ENCODE data around the gene NHSL1.

Gene NHSL1, protein sequence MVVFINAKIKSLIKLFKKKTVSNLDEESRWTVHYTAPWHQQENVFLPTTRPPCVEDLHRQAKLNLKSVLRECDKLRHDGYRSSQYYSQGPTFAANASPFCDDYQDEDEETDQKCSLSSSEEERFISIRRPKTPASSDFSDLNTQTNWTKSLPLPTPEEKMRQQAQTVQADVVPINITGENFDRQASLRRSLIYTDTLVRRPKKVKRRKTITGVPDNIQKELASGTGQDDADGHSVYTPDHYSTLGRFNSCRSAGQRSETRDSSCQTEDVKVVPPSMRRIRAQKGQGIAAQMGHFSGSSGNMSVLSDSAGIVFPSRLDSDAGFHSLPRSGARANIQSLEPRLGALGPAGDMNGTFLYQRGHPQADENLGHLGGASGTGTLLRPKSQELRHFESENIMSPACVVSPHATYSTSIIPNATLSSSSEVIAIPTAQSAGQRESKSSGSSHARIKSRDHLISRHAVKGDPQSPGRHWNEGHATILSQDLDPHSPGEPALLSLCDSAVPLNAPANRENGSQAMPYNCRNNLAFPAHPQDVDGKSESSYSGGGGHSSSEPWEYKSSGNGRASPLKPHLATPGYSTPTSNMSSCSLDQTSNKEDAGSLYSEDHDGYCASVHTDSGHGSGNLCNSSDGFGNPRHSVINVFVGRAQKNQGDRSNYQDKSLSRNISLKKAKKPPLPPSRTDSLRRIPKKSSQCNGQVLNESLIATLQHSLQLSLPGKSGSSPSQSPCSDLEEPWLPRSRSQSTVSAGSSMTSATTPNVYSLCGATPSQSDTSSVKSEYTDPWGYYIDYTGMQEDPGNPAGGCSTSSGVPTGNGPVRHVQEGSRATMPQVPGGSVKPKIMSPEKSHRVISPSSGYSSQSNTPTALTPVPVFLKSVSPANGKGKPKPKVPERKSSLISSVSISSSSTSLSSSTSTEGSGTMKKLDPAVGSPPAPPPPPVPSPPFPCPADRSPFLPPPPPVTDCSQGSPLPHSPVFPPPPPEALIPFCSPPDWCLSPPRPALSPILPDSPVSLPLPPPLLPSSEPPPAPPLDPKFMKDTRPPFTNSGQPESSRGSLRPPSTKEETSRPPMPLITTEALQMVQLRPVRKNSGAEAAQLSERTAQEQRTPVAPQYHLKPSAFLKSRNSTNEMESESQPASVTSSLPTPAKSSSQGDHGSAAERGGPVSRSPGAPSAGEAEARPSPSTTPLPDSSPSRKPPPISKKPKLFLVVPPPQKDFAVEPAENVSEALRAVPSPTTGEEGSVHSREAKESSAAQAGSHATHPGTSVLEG (N-terminal part only)

DNA sequence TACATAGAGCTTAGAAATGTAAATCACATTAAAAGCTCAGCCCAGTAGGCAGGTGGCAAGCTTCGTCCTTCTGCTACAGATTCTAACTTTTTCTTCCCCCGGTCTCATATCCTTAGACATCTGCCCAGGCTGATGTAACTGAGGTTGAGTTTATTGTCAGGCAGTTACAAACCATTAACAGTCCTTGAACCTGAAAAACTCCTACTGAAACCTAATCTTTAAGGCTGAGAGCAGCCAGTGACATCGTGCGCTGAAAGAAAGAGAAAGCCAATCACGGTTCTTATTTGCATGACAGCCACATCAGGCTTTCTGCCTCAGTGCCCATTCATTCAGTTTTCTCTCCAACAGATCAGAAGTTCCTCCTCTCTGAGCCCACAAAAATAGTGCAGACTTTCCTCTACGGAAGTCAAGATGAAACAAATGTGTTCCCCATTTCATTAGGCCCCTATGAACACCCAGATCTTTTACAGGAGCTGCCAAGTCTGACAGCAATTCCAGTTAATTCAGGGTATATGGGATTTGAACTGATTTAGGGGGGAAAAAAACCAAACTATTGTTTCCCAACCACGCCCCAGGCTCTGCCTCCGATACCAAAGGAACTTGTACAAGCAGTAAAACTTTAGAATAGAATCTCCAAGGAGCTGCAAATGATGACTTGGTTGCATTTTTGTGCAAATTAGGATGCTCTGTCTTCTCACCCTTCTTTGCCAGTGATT lies at the start of gene NHSL1:
Gene NHSL1 (minus strand): TSS at position 192 of the 716 bp plus-strand sequence. CDS start 204 bp downstream, outside the sequence.
- in situ Hi-C loops (cut with HindIII; ENCODE audit: low pct_ligation_motif_present, low pct_unique_long_range_greater_than_20kb, low sequenced_read_pairs): no loop called here
- DNase-seq: peak; percentile 88

DNA sequence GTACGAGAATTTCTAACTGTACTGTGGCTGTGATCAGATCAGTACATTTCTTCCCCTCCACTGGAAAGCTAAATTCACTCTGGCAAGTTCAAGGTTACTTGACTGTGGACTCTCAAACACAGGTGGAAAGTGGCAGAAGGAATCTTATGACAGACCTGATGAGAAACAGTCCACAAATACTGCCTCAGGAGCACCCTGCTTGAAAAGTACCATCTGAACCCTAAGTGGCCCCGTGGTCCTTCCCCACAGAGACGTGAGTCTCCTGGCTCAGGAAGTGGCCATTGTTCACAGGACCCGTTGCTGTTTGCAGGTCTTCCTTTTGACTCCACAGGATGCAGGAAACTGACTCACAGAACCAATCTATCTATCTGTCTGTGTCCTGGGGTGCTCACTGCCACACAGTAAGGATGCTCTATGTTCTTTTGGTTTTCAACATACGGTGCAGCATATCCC lies 47.5 kb upstream of the NHSL1 start:
- DNase-seq: no peak
- in situ Hi-C loops (cut with HindIII; ENCODE audit: low pct_ligation_motif_present, low pct_unique_long_range_greater_than_20kb, low sequenced_read_pairs): no loop called here

DNA sequence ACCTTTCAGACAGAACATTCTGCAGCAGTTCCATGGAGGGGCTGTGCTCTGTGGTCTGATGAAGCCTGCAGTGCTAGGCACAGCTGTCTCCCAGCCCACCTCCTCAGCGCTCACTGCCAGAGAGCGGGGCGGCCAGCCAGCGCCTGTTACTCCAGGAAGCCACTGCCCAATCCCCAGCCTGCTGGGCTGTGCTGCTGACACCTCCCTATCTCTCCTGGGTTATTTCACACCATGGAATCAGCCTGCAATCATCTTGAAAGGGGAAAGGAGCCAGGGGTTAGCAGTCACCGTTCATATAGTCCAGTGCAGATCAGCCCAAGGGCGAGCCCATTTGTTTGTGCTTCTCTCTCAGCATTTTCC lies 46.3 kb upstream of the NHSL1 start:
- DNase-seq: no peak
- in situ Hi-C loops (cut with HindIII; ENCODE audit: low pct_ligation_motif_present, low pct_unique_long_range_greater_than_20kb, low sequenced_read_pairs): no loop called here

DNA sequence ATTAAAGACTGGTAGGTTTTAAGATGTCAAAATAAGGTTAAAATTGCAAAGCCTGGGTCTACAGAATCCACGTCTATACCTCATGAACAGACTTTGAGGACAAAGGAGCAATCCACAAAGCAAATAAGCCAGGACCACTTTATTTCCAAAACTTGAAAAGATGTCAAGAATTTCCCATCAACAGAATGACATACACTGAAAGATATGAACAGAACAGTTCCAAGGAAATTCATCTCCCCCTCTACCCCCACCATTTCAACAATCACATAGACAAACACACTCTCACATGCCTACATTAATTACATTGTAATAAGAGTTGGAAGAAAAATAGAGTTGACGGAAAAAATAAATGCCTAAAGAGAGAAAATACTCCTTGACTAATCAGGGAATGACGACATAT lies 45.2 kb upstream of the NHSL1 start:
- in situ Hi-C loops (cut with HindIII; ENCODE audit: low pct_ligation_motif_present, low pct_unique_long_range_greater_than_20kb, low sequenced_read_pairs): no loop called here
- DNase-seq: no peak

DNA sequence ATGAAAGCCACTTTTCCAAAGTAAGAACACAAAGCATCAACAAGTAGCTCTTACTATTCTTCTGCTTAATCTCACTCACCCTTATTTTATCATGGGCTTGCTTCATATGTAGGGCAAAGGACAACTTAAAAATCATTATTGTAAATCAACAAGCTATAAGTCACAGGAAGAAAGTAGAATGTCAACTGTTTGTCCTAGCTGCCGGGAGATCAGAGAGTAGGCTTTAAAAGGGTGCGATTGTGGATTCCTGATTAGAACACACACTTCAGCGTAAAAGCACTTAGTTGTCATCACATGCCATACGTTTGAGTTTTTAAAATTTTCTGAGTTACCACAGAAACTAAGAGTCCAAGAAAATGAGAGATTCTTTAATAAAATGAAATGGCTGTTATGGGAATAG lies 44.4 kb upstream of the NHSL1 start:
- no peak for DNase-seq

DNA sequence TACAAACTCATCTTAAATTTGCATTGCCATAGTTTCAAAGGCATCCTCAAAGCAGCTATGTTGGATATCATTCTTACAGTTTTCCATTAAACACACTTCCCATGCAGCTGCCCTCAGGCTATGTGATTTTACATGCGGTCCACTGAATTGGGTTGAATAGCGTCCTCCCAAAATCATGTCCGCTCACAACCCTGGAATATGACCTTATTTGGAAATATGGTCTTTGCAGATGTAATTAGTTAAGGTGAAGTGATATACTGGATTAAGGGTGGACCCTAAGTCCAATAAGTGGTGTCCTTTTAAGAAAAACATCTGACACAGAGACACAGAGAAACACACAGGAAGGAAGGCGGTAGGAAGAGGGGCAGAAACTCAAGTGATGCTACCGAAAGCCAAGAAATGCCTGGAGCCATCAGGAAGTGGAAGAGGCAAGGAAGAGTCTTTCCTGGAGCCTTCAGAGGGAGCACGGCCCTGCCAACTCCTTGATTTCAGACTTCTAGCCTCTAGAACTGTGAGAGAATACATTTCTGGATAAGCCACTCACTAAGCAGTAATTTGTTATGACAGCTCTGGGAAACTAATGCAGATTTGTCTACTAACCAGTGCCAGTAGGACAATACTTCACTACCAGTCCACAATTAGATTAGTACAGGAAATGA lies 42.7 kb upstream of the NHSL1 start:
- DNase-seq: no peak
- in situ Hi-C loops (cut with HindIII; ENCODE audit: low pct_ligation_motif_present, low pct_unique_long_range_greater_than_20kb, low sequenced_read_pairs): no loop called here

More for the DNA sequence above, 44.4 kb upstream of the NHSL1 start:
- in situ Hi-C loops (cut with HindIII; ENCODE audit: low pct_ligation_motif_present, low pct_unique_long_range_greater_than_20kb, low sequenced_read_pairs): no loop called here

DNA sequence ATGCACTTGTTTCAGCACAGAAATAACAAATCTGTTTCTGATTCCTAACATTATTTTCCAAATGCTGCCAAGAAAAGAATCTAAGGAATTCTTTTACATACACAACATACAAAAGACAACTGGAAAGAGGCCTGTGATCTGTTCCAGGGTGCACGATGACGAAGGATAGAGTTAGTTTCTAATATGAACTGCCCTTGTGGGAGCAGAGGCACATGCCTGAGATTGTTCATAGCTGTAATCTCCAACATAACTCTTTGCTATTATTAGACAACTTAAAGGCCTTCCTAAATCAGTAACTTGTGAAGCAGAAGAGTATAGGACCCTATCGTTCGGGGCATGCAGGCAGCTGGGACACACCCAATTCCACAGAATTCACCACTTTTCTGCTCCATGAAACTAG lies 41.2 kb upstream of the NHSL1 start:
- DNase-seq: no peak
- in situ Hi-C loops (cut with HindIII; ENCODE audit: low pct_ligation_motif_present, low pct_unique_long_range_greater_than_20kb, low sequenced_read_pairs): no loop called here

DNA sequence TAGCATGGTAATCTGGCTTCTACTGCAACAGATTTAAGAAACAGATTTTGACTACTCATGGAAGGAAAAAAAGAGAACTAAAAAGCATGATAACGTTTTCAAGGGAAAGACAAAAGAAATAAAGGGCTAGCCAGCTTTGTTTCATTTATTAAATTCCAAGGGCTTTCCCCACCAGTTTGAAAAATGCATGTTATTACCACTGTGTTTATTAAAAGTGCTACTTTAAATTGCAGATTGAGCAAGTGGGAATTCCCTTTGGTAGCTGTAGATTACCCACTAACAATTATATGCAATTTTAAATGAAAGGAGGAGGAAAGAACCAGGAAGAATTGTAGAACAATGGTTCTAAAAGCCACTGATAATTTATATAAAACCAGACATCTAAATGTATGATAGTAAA lies 40.6 kb upstream of the NHSL1 start:
- in situ Hi-C loops (cut with HindIII; ENCODE audit: low pct_ligation_motif_present, low pct_unique_long_range_greater_than_20kb, low sequenced_read_pairs): no loop called here
- DNase-seq: no peak

DNA sequence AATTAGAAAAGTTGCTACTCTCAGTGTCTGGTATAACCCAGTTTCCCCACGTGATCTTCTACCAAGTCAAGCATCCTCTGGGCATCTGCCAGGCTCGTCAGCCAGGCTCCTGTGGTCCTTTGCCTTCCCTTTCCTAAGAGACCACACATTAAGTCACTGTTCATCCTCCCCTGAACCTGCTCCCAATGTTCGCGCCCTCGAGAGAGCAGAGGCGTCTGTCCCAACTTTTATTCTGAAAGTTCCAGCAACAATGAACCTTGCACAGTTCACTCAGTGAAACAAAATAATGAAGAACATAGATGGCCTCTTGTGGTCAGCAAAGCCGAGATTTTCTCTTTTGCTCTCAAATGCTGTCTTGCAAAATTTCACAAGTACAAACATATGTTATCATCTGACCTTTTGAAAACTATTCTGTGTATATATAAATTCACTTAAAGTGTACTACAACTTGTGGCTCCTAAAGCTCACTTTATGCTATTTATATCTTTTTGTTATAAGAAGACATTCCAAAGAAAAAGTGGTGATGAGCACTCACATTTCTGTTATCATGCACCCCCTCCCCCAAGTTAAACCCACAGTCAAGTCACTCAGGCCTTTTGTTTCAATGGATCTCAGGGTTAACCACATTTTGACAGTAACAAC lies 39.2 kb upstream of the NHSL1 start:
- no peak for DNase-seq
- in situ Hi-C loops (cut with HindIII; ENCODE audit: low pct_ligation_motif_present, low pct_unique_long_range_greater_than_20kb, low sequenced_read_pairs): no loop called here

DNA sequence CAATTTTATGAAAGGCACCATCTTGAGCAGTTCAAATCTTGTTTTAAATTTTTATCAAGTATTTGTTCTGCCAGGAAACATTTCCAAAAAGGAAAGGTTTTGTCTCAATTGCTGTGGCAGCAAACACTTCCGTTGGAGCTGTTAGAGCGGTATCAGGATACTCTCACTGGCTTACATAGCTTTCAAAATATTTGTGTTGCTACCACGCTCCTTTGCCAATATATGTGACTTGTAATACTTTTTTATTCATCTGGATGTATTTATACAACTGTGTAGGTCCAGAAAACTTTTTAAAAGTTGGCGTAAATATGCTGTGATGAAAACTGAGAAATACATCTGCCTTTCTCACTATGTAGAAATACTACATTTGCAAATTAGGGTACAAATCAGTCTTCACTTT lies 37.8 kb upstream of the NHSL1 start:
- in situ Hi-C loops (cut with HindIII; ENCODE audit: low pct_ligation_motif_present, low pct_unique_long_range_greater_than_20kb, low sequenced_read_pairs): no loop called here
- no peak for DNase-seq

DNA sequence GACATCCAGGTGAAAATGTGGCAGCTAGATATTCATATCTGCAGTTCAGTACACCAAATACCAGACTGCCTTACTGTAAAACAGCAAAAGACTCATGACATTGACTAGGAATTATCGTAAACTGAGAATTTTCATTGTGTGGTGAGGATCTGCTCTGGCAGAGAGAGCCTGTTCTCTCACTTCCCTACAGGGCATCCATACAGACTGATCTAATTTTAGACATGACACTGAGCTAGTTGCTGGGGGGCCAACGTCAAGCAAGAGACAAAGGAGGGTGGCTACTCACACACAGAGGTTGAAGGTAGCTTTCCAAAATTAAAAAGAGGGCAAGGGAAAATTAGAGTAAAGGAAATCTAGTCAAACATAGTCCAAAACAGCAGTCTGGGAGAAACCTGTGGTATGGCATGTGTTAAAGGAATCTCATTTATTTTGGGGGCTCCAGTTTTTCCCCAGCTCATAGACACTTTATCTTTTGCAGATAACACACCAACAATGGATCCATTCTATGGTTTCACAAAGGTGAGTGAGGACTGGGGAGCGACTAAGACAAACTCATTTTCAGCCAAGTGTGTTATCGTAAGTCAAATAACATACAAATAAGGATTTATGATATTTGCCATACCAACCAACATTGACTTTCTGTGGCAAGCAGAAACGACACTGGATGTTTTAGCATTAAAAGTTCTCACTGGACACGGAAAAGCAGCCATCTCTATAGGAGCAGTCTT lies 36.6 kb upstream of the NHSL1 start:
- DNase-seq: no peak
- in situ Hi-C loops (cut with HindIII; ENCODE audit: low pct_ligation_motif_present, low pct_unique_long_range_greater_than_20kb, low sequenced_read_pairs): no loop called here

DNA sequence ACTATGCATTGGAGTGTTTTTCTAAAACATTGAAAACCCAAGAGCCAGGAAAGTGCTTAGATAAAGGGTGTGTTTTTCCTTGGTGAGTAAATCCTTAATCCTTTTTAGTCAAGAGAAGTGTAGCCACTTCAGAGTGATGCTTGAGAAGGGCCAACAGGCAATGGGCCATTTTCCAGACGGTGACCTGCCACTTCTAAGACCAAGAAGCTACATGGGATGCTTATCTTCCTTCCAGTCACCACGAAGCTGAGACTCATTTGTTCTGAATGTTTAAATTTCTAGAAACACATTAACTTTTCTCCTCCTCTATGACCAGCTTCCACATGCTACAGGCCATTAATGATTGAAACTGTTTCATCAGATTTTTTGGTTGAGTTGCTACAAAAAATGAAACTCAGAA lies 34.4 kb upstream of the NHSL1 start:
- in situ Hi-C loops (cut with HindIII; ENCODE audit: low pct_ligation_motif_present, low pct_unique_long_range_greater_than_20kb, low sequenced_read_pairs): no loop called here
- peak; percentile 7 for DNase-seq

DNA sequence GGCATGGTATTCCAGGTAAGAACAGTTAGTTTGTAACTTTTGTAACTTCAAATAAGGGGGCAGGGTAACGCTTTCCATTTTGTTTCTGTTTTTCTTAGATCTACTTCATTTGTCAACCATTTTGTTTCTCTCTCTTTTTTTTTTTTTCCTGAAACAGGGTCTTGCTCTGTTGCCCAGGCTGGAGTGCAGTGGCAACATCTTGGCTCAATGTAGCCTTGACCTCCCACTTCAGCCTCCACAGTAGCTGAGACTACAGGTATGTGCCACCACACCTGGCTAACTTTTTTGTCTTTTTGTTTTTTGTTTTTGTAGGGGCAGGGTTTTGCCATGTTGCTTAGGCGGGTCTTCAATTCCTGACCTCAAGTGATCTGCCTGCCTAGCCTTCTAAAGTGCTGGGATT lies 32.1 kb upstream of the NHSL1 start:
- no peak for DNase-seq
- in situ Hi-C loops (cut with HindIII; ENCODE audit: low pct_ligation_motif_present, low pct_unique_long_range_greater_than_20kb, low sequenced_read_pairs): no loop called here

DNA sequence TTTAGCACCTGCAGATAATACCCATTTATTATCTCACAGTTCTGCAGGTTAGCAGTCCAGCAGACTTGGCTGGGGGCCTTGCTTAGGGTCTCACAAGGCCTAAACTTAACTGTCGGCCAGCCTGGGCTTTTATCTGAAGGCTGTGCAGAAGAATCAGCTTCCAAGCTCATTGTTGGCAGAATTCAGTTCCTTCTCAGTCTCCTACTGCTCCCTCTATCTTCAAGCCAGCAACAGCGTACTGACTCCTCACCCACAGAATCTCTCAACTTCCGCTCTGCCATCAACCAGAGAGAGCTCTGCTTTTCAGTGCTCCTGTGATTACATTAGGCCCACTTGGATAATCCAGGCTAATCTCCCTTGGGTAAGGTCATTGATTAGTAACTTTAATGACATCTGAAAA lies 30.2 kb upstream of the NHSL1 start:
- DNase-seq: no peak
- in situ Hi-C loops (cut with HindIII; ENCODE audit: low pct_ligation_motif_present, low pct_unique_long_range_greater_than_20kb, low sequenced_read_pairs): no loop called here

DNA sequence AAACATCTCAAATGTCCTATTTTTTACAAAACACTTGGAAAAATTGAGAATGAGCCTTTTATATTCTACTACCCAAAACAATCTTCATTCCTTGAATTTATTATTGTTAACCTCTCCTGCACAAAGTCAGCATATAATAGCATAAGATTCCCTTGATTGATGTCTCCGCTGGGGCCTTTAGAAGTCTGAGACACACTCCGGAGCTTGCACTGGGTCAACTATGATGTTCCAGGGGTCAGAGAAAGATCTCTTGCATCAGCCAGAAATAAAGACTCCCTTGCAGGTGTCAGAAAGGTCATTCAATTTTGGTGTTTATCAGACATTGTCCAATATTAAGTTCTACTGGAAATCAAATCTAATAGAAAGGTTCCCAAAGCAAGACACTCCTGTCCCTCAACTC lies 29.7 kb upstream of the NHSL1 start:
- in situ Hi-C loops (cut with HindIII; ENCODE audit: low pct_ligation_motif_present, low pct_unique_long_range_greater_than_20kb, low sequenced_read_pairs): no loop called here
- no peak for DNase-seq

DNA sequence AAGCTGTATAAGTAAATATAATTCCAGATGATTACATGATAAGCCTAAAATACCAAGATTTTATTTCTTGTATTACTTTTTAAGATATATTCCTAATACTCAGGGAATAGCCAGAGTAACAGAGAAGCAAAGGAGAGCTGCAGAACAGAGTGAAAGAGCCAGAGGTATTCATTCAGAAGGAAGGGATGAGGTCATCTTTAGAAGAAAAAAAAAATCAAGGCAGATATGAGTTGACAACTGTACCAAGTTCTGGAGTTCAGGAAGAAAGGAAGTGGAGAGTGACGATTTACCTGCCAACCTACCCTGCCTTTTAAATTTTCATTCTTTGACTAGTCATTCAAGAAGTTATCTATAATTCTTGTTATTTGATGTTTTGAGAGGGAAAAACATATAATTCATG lies 28.8 kb upstream of the NHSL1 start:
- DNase-seq: no peak
- in situ Hi-C loops (cut with HindIII; ENCODE audit: low pct_ligation_motif_present, low pct_unique_long_range_greater_than_20kb, low sequenced_read_pairs): no loop called here
